GM10266 (cell line): ENCODE measurements around the gene OTUB2.

Source experiments
- DNase-seq: peaks from one replicate; pipeline ENCODE4 v3.0.0; 2012; ENCODE audit errors: extremely low spot score
- TF ChIP-seq, protein P1 (sequence below): IDR thresholded peaks from 2 replicates; pipeline ENCODE4 v1.5.1; 2012; ENCODE audit warnings: mild to moderate bottlenecking, low read depth; ENCODE audit not compliant: control insufficient read depth, insufficient read depth; ENCODE audit errors: missing control alignments

The OTUB2 gene

DNA sequence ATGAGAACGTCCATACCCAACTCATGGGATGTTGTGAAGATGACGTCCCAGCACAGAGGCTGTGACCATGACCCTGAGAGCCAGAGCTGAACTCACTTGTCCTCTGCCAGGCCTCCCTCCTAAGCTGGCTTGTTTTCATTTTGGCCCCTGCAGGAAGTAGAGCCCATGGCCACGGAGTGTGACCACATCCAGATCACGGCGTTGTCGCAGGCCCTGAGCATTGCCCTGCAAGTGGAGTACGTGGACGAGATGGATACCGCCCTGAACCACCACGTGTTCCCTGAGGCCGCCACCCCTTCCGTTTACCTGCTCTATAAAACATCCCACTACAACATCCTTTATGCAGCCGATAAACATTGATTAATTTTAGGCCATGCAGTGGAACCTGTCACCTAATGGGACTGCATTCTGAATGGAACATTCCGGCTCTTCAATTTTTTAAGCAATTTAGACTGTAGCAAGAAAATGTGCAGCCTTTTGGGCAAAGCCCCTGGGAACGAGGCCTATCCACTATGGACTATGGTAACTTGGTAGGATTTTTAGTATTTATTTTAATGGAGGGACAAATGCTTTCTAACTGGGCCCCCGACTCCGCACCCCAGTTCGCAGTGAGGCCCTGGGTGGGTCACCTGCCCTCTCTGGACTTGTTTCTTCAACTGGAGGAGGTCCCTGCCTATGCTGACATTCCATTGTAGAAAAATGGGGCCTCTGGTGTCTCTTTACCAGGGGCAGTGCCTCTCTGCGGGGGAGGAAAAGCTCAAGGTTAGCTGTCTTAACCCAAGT, 19.6 kb downstream of the OTUB2 start:
- TF ChIP-seq, protein P1, sequence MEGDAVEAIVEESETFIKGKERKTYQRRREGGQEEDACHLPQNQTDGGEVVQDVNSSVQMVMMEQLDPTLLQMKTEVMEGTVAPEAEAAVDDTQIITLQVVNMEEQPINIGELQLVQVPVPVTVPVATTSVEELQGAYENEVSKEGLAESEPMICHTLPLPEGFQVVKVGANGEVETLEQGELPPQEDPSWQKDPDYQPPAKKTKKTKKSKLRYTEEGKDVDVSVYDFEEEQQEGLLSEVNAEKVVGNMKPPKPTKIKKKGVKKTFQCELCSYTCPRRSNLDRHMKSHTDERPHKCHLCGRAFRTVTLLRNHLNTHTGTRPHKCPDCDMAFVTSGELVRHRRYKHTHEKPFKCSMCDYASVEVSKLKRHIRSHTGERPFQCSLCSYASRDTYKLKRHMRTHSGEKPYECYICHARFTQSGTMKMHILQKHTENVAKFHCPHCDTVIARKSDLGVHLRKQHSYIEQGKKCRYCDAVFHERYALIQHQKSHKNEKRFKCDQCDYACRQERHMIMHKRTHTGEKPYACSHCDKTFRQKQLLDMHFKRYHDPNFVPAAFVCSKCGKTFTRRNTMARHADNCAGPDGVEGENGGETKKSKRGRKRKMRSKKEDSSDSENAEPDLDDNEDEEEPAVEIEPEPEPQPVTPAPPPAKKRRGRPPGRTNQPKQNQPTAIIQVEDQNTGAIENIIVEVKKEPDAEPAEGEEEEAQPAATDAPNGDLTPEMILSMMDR: no peak
- no peak for DNase-seq

DNA sequence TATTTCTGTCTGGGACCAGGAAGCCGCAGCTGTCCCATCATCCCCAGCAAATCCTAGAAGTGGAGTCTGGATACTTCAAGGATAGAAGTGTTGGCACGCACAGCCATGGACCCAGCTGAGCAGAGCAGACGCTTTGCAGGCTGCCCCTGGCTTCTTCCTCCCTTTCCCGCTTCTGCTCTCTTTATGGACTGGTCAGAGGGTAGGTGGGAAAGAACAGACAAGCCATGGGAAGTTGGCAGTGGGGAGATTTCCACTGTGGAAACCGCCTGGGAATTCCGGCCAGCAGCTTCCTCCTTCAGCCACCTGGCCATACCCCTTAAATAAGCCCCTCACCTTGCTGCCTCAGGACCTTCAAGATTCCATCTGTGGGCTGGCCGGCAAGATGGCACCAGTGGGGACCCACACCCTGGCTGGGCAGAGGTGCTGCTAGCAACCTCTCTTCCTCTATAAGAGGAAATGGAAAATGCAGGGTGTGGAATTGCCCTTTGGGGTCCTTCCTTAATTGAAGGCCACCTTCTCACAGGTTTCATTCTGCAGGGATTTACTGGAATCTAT, 20.6 kb downstream of the OTUB2 start:
- TF ChIP-seq, protein P1: no peak
- DNase-seq: no peak

GRCh38 chr14:94047581-94047980, 21.4 kb downstream of the OTUB2 start:
- DNase-seq: no peak
- TF ChIP-seq, protein P1: no peak

- TF ChIP-seq, protein P1: no peak
- DNase-seq: no peak
These were observed 22.8 kb downstream of the OTUB2 start for GRCh38 chr14:94048691-94049624.

- DNase-seq: no peak
- TF ChIP-seq, protein P1: no peak
These were observed 23.5 kb downstream of the OTUB2 start for GRCh38 chr14:94049625-94050023.

DNA sequence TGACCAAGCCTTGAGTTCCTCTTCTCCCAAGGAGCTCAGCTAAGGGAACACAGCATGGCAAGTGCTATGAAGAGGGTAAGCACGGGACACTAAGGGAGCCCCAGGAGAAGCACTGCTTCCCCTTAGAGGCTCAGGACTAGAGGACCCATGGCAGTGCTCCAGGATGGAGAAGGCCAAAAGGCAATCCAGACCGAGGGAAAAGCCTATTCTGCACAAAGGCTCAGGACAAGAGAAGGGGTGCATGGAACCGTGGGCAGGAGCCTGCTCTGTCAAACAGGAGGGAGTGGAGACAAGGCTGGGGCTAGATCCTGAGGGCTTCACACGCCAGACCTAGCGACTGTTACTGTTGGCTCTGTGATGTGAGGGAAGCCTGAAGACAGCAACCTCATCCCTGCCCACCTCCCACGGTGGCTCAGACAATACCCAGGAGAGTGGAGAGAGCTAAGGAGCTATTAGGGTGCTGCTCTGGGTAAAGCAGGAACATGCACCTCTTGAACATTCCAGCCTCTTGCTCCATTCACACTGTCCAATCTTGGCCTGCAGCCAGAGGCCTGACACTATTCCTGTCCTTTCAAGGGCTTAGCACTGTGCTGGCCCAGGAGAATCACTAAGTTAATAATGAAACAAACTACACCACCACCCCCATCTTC, 24.2 kb downstream of the OTUB2 start:
- no peak for DNase-seq
- TF ChIP-seq, protein P1: no peak

GRCh38 chr14:94051115-94051514, 25.0 kb downstream of the OTUB2 start:
- TF ChIP-seq, protein P1: peak; percentile 27
- DNase-seq: no peak
